A673 (cell line): Measurements from ENCODE around the gene DNAJB4.

ENCODE experiments used
- EZH2 ChIP-seq: fragments of 200-600 bp; sonication (generic); IDR thresholded peaks from 2 replicates; pipeline ENCODE4 v1.6.1; 2017; ENCODE audit warnings: borderline replicate concordance, low read depth, mild to moderate bottlenecking, mixed read lengths, antibody characterized with exemption, low read length; ENCODE audit not compliant: poor library complexity, severe bottlenecking
- TF ChIP-seq, protein P1 (sequence below): fragments of 300-800, 200-600 bp; sonication (generic); conservative IDR thresholded peaks from 2 replicates; pipeline ENCODE4 v1.5.1; 2017; ENCODE audit warnings: low read depth, mild to moderate bottlenecking, antibody characterized with exemption, low read length, moderate library complexity, mixed read lengths

DNA sequence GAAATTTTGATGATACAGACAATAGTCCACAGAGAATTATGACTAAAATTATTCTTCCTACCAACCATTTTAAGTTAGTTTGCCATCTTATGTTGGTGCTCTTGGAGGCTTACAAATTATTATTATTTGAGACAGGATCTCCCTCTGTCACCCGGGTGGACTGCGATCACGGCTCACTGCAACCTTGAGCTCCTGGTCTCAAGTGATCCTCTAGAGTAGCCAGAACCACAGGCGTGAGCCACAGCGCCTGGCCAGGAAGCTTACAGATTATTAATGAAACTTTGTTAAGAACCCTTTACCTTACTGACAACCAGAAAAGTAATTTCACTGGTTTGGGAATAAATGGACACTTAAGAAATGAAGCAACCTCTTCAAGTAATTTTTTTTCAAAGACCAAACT lies 8.0 kb upstream of the DNAJB4 start:
- TF ChIP-seq, protein P1, sequence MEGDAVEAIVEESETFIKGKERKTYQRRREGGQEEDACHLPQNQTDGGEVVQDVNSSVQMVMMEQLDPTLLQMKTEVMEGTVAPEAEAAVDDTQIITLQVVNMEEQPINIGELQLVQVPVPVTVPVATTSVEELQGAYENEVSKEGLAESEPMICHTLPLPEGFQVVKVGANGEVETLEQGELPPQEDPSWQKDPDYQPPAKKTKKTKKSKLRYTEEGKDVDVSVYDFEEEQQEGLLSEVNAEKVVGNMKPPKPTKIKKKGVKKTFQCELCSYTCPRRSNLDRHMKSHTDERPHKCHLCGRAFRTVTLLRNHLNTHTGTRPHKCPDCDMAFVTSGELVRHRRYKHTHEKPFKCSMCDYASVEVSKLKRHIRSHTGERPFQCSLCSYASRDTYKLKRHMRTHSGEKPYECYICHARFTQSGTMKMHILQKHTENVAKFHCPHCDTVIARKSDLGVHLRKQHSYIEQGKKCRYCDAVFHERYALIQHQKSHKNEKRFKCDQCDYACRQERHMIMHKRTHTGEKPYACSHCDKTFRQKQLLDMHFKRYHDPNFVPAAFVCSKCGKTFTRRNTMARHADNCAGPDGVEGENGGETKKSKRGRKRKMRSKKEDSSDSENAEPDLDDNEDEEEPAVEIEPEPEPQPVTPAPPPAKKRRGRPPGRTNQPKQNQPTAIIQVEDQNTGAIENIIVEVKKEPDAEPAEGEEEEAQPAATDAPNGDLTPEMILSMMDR: no peak
- TF ChIP-seq EZH2: no peak
